ENCODE measurements around the gene CNGA4. TPM values are rescaled to one million over a fixed set of nuclear protein-coding genes. Genes with fewer than 3 reads are reported as not detected.
"Not testable (repeated sequence)": the region's sequence is repeated elsewhere in the genome, so short reads cannot be mapped to it uniquely, and the experiment has no call there.

Gene CNGA4
- total RNA-seq, 4 donors from 2014 or later: 0.59 TPM; not detected in 3

- 81 to 85% methylated on average over 41 of the region's 41 CpGs for WGBS, 2 donors
- TF ChIP-seq EP300 (IDR thresholded peaks at IDR 0.05) (no peak), POLR2A (IDR thresholded peaks at IDR 0.05) (no peak)
- TF ChIP-seq, protein P1, sequence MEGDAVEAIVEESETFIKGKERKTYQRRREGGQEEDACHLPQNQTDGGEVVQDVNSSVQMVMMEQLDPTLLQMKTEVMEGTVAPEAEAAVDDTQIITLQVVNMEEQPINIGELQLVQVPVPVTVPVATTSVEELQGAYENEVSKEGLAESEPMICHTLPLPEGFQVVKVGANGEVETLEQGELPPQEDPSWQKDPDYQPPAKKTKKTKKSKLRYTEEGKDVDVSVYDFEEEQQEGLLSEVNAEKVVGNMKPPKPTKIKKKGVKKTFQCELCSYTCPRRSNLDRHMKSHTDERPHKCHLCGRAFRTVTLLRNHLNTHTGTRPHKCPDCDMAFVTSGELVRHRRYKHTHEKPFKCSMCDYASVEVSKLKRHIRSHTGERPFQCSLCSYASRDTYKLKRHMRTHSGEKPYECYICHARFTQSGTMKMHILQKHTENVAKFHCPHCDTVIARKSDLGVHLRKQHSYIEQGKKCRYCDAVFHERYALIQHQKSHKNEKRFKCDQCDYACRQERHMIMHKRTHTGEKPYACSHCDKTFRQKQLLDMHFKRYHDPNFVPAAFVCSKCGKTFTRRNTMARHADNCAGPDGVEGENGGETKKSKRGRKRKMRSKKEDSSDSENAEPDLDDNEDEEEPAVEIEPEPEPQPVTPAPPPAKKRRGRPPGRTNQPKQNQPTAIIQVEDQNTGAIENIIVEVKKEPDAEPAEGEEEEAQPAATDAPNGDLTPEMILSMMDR (IDR thresholded peaks at IDR 0.05): no peak
- no peaks in the 10 kb centered on the region for H3K4me1 ChIP-seq
- H3K27ac ChIP-seq: no peak overlapping the region
- no peaks in the 10 kb centered on the region for H3K27me3 ChIP-seq
- no peaks in the 10 kb centered on the region for H3K9me3 ChIP-seq
- DNase-seq (ENCODE audit: low spot score in 2 of 2): no peak
- H3K36me3 ChIP-seq: no peaks in the 10 kb centered on the region
- peak overlapping the region in 1 of 4 donors; percentile 21 for H3K4me3 ChIP-seq
Observed at GRCh38 chr11:6270584-6271246, 31.8 kb downstream of the CNGA4 start.

DNA sequence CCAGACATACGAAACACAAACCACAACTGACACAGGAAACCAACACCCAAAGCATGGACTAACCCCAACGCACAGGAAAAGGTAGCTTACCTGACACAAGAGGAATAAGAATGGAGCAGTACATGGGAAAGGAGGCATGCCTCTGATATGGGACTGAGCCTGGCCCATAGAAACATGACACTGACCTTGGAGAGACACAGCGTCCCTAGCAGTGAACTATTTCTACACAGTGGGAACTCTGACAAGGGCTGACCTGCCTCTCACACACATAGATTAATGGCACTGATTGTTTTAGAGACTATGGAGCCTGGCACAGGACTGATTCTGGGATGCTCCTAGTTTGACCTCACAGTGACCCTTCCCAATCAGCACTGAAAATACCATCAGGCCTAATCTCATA lies 32.7 kb downstream of the CNGA4 start:
- Histone ChIP-seq H3K27ac (no peak overlapping the region), H3K27me3 (no peaks in the 10 kb centered on the region), H3K9me3 (peaks cover 0 to 2% (median under 1%) of the 10 kb centered on the region in 4 donors), H3K4me1 (no peaks in the 10 kb centered on the region), H3K4me3 (no peak overlapping the region), H3K36me3 (no peaks in the 10 kb centered on the region)
- TF ChIP-seq POLR2A (IDR thresholded peaks at IDR 0.05): no peak
- no peak for TF ChIP-seq EP300 (IDR thresholded peaks at IDR 0.05)
- TF ChIP-seq, protein P1 (IDR thresholded peaks at IDR 0.05): no peak
- DNase-seq (ENCODE audit: low spot score in 2 of 2): no peak
- WGBS, 2 donors: 55% methylated on average over 3 of the region's 3 CpGs

DNA sequence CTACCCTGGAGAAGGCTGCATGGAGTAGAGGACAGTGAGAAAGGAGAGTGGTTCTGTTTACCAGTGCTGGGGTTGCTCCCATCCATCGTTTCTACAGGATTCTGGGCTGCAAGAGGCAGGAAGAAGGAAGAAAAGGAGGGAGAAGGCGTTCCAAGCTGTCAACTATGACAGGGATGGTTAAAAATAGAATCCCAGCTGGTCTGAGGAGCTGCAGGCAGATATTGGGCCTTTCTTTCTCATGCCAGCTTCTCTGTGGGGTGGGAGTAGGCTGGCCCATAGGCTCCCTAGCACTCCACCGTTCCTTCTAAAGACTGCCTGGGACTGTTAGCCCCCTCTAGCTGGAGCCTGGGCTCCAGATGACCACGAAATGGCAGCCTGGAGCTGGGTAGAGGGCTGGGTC lies 34.3 kb downstream of the CNGA4 start:
- peaks cover 0 to 5% (median 2%) of the 10 kb centered on the region in 4 donors for H3K9me3 ChIP-seq
- no peaks in the 10 kb centered on the region for H3K27me3 ChIP-seq
- no peak for DNase-seq (ENCODE audit: low spot score in 2 of 2)
- H3K4me3 ChIP-seq: no peak overlapping the region
- TF ChIP-seq, protein P1 (IDR thresholded peaks at IDR 0.05): no peak
- no peak for TF ChIP-seq EP300 (IDR thresholded peaks at IDR 0.05)
- no peak overlapping the region for H3K27ac ChIP-seq
- H3K36me3 ChIP-seq: no peaks in the 10 kb centered on the region
- 63 to 65% methylated on average over 4 of the region's 4 CpGs for WGBS, 2 donors
- H3K4me1 ChIP-seq: no peaks in the 10 kb centered on the region

DNA sequence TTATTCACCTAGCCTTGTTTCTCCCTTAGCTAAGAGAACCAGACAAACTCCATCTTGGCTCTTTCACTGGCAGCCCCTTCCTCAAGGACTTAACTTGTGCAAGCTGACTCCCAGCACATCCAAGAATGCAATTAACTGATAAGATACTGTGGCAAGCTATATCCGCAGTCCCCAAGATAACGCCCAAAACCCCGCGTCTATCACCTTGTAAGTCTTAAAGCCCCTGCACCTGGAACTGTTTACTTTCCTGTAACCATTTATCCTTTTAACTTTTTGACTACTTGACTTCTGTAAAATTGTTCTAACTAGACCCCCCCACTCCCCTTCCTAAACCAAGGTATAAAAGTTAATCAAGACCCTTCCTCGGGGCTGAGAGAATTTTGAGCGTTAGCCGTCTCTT lies 41.9 kb downstream of the CNGA4 start:
- not testable (repeated sequence) for H3K27ac ChIP-seq; H3K9me3 ChIP-seq; DNase-seq (ENCODE audit: low spot score in 2 of 2); H3K4me1 ChIP-seq; H3K4me3 ChIP-seq; H3K27me3 ChIP-seq; H3K36me3 ChIP-seq
- 61 to 73% methylated on average over 7 of the region's 7 CpGs for WGBS, 2 donors

- 66 to 75% methylated on average over 4 of the region's 4 CpGs for WGBS, 2 donors
- H3K27ac ChIP-seq: no peak overlapping the region
- no peak for DNase-seq (ENCODE audit: low spot score in 2 of 2)
- no peaks in the 10 kb centered on the region for H3K9me3 ChIP-seq
- no peaks in the 10 kb centered on the region for H3K4me1 ChIP-seq
- TF ChIP-seq POLR2A (IDR thresholded peaks at IDR 0.05): no peak
- TF ChIP-seq, protein P1 (IDR thresholded peaks at IDR 0.05): no peak
- TF ChIP-seq EP300 (IDR thresholded peaks at IDR 0.05): no peak
- H3K4me3 ChIP-seq: no peak overlapping the region
- H3K36me3 ChIP-seq: no peaks in the 10 kb centered on the region
- no peaks in the 10 kb centered on the region for H3K27me3 ChIP-seq
Observed at GRCh38 chr11:6283453-6284023, 44.6 kb downstream of the CNGA4 start.

Measured in tibial nerve (tissue), 4 donors.